ENCODE data around the gene TRIM66. TPM values are rescaled to one million over a fixed set of nuclear protein-coding genes. Genes with fewer than 3 reads are reported as not detected.
"Not testable (repeated sequence)": the region's sequence is repeated elsewhere in the genome, so short reads cannot be mapped to it uniquely, and the experiment has no call there.

The TRIM66 gene
- total RNA-seq, 1 donor = 11.8 TPM

GRCh38 chr11:8692417-8692816 lies 10.0 kb upstream of the TRIM66 start:
- no peak for DNase-seq (ENCODE audit: low read depth in 2 of 3, low spot score in 2 of 3)

- DNase-seq (ENCODE audit: low read depth in 2 of 3, low spot score in 2 of 3) = no peak
Observed at GRCh38 chr11:8691601-8692000, 9.1 kb upstream of the TRIM66 start.

- no peak for DNase-seq (ENCODE audit: low read depth in 2 of 3, low spot score in 2 of 3)
Observed at GRCh38 chr11:8690374-8691342, 8.2 kb upstream of the TRIM66 start.

GRCh38 chr11:8689726-8690255 lies 7.3 kb upstream of the TRIM66 start:
- DNase-seq (ENCODE audit: low read depth in 2 of 3, low spot score in 2 of 3) = no peak

GRCh38 chr11:8688414-8689362 lies 6.2 kb upstream of the TRIM66 start:
- peak; percentile 63 to 82 (median 81) for DNase-seq (ENCODE audit: low read depth in 2 of 3, low spot score in 2 of 3)

- no peak for DNase-seq (ENCODE audit: low read depth in 2 of 3, low spot score in 2 of 3)
Observed at GRCh38 chr11:8686325-8686724, 3.9 kb upstream of the TRIM66 start.

- no peak for DNase-seq (ENCODE audit: low read depth in 2 of 3, low spot score in 2 of 3)
Observed at GRCh38 chr11:8685820-8686219, 3.4 kb upstream of the TRIM66 start.

GRCh38 chr11:8685306-8685705 lies 2.8 kb upstream of the TRIM66 start:
- no peak for DNase-seq (ENCODE audit: low read depth in 2 of 3, low spot score in 2 of 3)

- DNase-seq (ENCODE audit: low read depth in 2 of 3, low spot score in 2 of 3) = no peak
Observed at GRCh38 chr11:8684600-8685290, 2.3 kb upstream of the TRIM66 start.

- no peak for DNase-seq (ENCODE audit: low read depth in 2 of 3, low spot score in 2 of 3)
Observed at GRCh38 chr11:8683115-8683807, 796 bp upstream of the TRIM66 start.

- no peak for DNase-seq (ENCODE audit: low read depth in 2 of 3, low spot score in 2 of 3)
Observed at GRCh38 chr11:8681837-8682302, 595 bp downstream of the TRIM66 start.

GRCh38 chr11:8679006-8679405 lies 3.5 kb downstream of the TRIM66 start:
- DNase-seq (ENCODE audit: low read depth in 2 of 3, low spot score in 2 of 3) = no peak

- no peak for DNase-seq (ENCODE audit: low read depth in 2 of 3, low spot score in 2 of 3)
Observed at GRCh38 chr11:8676458-8676857, 6.0 kb downstream of the TRIM66 start.

- no peak for DNase-seq (ENCODE audit: low read depth in 2 of 3, low spot score in 2 of 3)
Observed at GRCh38 chr11:8674859-8675258, 7.6 kb downstream of the TRIM66 start.

GRCh38 chr11:8672346-8672745 lies 10.1 kb downstream of the TRIM66 start:
- DNase-seq (ENCODE audit: low read depth in 2 of 3, low spot score in 2 of 3) = no peak

- no peak for DNase-seq (ENCODE audit: low read depth in 2 of 3, low spot score in 2 of 3)
Observed at GRCh38 chr11:8671651-8672062, 10.8 kb downstream of the TRIM66 start.

- DNase-seq (ENCODE audit: low read depth in 2 of 3, low spot score in 2 of 3) = no peak
Observed at GRCh38 chr11:8671193-8671612, 11.3 kb downstream of the TRIM66 start.

GRCh38 chr11:8670081-8670480 lies 12.4 kb downstream of the TRIM66 start:
- not testable (repeated sequence) for DNase-seq (ENCODE audit: low read depth in 2 of 3, low spot score in 2 of 3)

- DNase-seq (ENCODE audit: low read depth in 2 of 3, low spot score in 2 of 3) = no peak
Observed at GRCh38 chr11:8665222-8665621, 17.2 kb downstream of the TRIM66 start.
